GM21723 (cell line): ENCODE data around the gene NMNAT2.

ENCODE experiments used
- ATAC-seq: cut with Tn5 transposase; IDR thresholded peaks from one replicate; pipeline ENCODE4 v1.9.1; 2021; ENCODE audit warnings: mild to moderate bottlenecking, moderate library complexity; ENCODE audit not compliant: unreplicated experiment

NMNAT2 gene

GRCh38 chr1:183319606-183320005 is 98.6 kb downstream of the NMNAT2 start:
- no peak for ATAC-seq

- ATAC-seq = no peak
Observed at GRCh38 chr1:183319051-183319450, 99.1 kb downstream of the NMNAT2 start.

- peak; percentile 77 for ATAC-seq
Observed at GRCh38 chr1:183318433-183318832, 99.7 kb downstream of the NMNAT2 start.

GRCh38 chr1:183315991-183316758 is 102.0 kb downstream of the NMNAT2 start:
- no peak for ATAC-seq

GRCh38 chr1:183313063-183313462 is 105.1 kb downstream of the NMNAT2 start:
- ATAC-seq = no peak

GRCh38 chr1:183310753-183311479 is 107.3 kb downstream of the NMNAT2 start:
- ATAC-seq = no peak

GRCh38 chr1:183308719-183309118 is 109.5 kb downstream of the NMNAT2 start:
- no peak for ATAC-seq

- no peak for ATAC-seq
Observed at GRCh38 chr1:183306317-183307042, 111.7 kb downstream of the NMNAT2 start.

- ATAC-seq = no peak
Observed at GRCh38 chr1:183304440-183305107, 113.6 kb downstream of the NMNAT2 start.

- ATAC-seq = no peak
Observed at GRCh38 chr1:183303901-183304300, 114.3 kb downstream of the NMNAT2 start.

GRCh38 chr1:183303323-183303645 is 114.9 kb downstream of the NMNAT2 start:
- ATAC-seq = no peak

- no peak for ATAC-seq
Observed at GRCh38 chr1:183302452-183303322, 115.5 kb downstream of the NMNAT2 start.

GRCh38 chr1:183301239-183301638 is 116.9 kb downstream of the NMNAT2 start:
- no peak for ATAC-seq

GRCh38 chr1:183300828-183301227 is 117.4 kb downstream of the NMNAT2 start:
- no peak for ATAC-seq

- no peak for ATAC-seq
Observed at GRCh38 chr1:183300395-183300794, 117.8 kb downstream of the NMNAT2 start.

GRCh38 chr1:183296782-183297181 is 121.4 kb downstream of the NMNAT2 start:
- ATAC-seq = no peak

- ATAC-seq = no peak
Observed at GRCh38 chr1:183295521-183295920, 122.7 kb downstream of the NMNAT2 start.

- ATAC-seq = no peak
Observed at GRCh38 chr1:183293876-183294275, 124.3 kb downstream of the NMNAT2 start.

GRCh38 chr1:183293241-183293640 is 124.9 kb downstream of the NMNAT2 start:
- no peak for ATAC-seq

- ATAC-seq = no peak
Observed at GRCh38 chr1:183291802-183292514, 126.2 kb downstream of the NMNAT2 start.
